Activated B cell treated with CpG ODN at 0.5 μM for 24 hours (primary cell): ENCODE measurements around the gene BRD7. TPM values are rescaled to one million over a fixed set of nuclear protein-coding genes. Genes with fewer than 3 reads are reported as not detected.

Source experiments
- ATAC-seq: fragments of 200-7000 bp; cut with Tn5 transposase; one replicate; pipeline ENCODE4 v1.10.0; 2021; ENCODE audit warnings: low read depth, mild to moderate bottlenecking, moderate library complexity
- CTCF ChIA-PET: fragments of 350-600 bp; sonication (Branson Sonifier 250); formaldehyde crosslinking; loops from one replicate; lab custom pipeline; 2021; ENCODE audit warnings: antibody characterized with exemption; lab: Charles Lee
- POLR2A ChIA-PET: fragments of 350-600 bp; sonication (Branson Sonifier 250); formaldehyde crosslinking; loops from one replicate; lab custom pipeline; 2021; ENCODE audit warnings: antibody characterized with exemption; lab: Charles Lee
- DNase-seq: peaks from one replicate; pipeline ENCODE4 v3.0.0; 2022
- H3K27ac Mint-ChIP-seq: one replicate; pipeline ENCODE4 v1.8.0; 2020; ENCODE audit warnings: mixed read lengths
- H3K27me3 Mint-ChIP-seq: one replicate; pipeline ENCODE4 v1.8.0; 2021; ENCODE audit warnings: mixed read lengths
- H3K36me3 Mint-ChIP-seq: one replicate; pipeline ENCODE4 v1.8.0; 2021; ENCODE audit warnings: low read depth, mixed read lengths
- H3K4me1 Mint-ChIP-seq: one replicate; pipeline ENCODE4 v1.8.0; 2021; ENCODE audit warnings: mixed read lengths
- H3K4me3 Mint-ChIP-seq: one replicate; pipeline ENCODE4 v1.8.0; 2020; ENCODE audit warnings: mild to moderate bottlenecking, mixed read lengths
- H3K9me3 Mint-ChIP-seq: one replicate; pipeline ENCODE4 v1.8.0; 2020; ENCODE audit warnings: mixed read lengths
- intact Hi-C: fragments of 100-400 bp; cut with micrococcal nuclease; formaldehyde crosslinking; loops from one replicate; pipeline ENCODE4 v1.15.1; 2024
- total RNA-seq: library from RNA; stranded (reverse); gene quantifications from 2 replicates; pipeline ENCODE4 v1.2.3, GENCODE V29; 2022
- TF ChIP-seq, protein P1 (sequence below): fragments of 200-600 bp; IDR thresholded peaks from one replicate; pipeline ENCODE4 v1.8.0; 2022; ENCODE audit warnings: antibody characterized with exemption, mild to moderate bottlenecking

Gene BRD7
- total RNA-seq, 1 donor from 2014 or later: 65.2 TPM

DNA sequence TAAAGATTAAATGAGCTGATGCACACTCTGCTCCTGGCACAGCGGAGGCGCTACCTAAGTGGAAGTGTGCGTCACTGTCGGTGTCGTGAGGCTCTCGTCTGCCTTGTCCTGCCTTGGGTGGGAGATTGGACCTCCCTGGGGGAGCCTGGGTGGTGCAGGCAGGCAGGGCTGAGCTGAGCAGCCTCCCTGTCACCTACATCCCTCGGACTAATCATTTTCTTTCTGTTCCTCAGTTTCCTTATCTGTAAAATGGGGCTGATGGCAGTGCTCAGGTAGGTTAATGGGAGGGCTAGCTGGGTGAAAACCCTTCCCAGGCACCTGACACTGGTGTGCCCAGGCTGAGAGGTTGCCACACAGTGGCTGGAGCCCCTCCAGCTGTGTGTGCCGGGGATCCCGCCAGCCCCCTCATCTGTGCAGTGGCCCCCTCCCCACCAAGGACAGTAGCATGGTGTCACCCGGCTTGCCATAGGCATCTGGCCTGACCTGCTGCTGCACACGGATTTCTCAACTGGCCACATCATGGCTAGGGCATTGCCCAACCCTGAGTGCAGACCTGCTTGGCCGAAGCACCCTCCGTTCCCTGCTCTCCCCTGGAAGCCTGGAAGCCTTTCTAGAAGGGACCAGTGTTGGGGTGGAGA is 98.2 kb downstream of the BRD7 start:
- intact Hi-C loops: no loop called here
- POLR2A ChIA-PET: interaction anchor here (14.8 kb wide), 1 partner anchor 10 kb away, joined by 244 read pairs; no protein-coding TSS in a partner anchor
- no peak for DNase-seq

DNA sequence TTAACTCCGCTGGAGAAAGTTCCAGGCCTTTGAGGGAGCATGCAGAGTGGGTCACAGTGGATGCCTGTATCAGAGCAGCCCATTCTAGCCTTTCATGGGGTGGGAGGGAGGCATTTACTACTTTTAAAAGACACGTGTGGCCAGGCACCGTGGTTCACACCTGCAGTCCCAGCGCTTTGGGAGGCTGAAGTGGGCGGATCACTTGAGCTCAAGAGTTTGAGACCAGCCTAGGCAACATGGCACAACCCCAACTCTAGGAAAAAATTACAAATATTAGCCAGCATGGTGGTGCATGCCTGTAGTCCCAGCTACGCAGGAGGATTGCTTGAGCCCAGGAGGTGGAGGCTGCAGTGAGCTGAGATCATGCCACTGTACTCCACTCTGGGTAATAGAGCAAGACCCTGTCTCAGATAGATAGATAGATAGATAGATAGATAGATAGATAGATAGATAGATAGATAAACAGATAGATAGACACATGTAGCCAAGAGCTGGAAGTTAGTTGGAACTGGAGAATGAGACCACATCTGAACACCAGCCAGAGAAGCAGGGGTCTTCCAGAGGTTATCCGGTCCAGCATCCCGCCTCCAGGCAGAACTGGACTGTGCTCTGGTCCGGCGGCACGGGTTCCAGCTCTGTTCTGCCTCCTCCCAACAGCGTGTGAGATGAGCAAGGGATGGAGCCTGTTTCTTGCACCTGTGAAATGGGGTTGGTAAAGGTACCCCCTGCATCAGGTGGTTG is 98.8 kb downstream of the BRD7 start:
- H3K27ac Mint-ChIP-seq: peak overlapping the region; percentile 59
- H3K27me3 Mint-ChIP-seq: no peaks in the 10 kb centered on the region
- DNase-seq (no peak), ATAC-seq (no peak)
- POLR2A ChIA-PET: interaction anchor here (0.6 to 14.8 kb wide), 2 partner anchors 11 kb away, joined by 4 to 244 read pairs; no protein-coding TSS in a partner anchor
- peaks cover 6% of the 10 kb centered on the region for H3K36me3 Mint-ChIP-seq
- TF ChIP-seq, protein P1, sequence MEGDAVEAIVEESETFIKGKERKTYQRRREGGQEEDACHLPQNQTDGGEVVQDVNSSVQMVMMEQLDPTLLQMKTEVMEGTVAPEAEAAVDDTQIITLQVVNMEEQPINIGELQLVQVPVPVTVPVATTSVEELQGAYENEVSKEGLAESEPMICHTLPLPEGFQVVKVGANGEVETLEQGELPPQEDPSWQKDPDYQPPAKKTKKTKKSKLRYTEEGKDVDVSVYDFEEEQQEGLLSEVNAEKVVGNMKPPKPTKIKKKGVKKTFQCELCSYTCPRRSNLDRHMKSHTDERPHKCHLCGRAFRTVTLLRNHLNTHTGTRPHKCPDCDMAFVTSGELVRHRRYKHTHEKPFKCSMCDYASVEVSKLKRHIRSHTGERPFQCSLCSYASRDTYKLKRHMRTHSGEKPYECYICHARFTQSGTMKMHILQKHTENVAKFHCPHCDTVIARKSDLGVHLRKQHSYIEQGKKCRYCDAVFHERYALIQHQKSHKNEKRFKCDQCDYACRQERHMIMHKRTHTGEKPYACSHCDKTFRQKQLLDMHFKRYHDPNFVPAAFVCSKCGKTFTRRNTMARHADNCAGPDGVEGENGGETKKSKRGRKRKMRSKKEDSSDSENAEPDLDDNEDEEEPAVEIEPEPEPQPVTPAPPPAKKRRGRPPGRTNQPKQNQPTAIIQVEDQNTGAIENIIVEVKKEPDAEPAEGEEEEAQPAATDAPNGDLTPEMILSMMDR: no peak
- peaks cover 90% of the 10 kb centered on the region for H3K4me1 Mint-ChIP-seq
- CTCF ChIA-PET: interaction anchor here (1.2 kb wide), 1 partner anchor 10 kb away, joined by 3 read pairs; no protein-coding TSS in a partner anchor
- intact Hi-C loops: no loop called here
- no peaks in the 10 kb centered on the region for H3K9me3 Mint-ChIP-seq
- H3K4me3 Mint-ChIP-seq: no peak overlapping the region

More for the DNA sequence above, 98.2 kb downstream of the BRD7 start:
- Mint-ChIP-seq H3K27me3 (no peaks in the 10 kb centered on the region), H3K36me3 (peaks cover 6% of the 10 kb centered on the region), H3K4me3 (no peak overlapping the region), H3K4me1 (peaks cover 91% of the 10 kb centered on the region), H3K9me3 (no peaks in the 10 kb centered on the region), H3K27ac (peak overlapping the region; percentile 66)
- CTCF ChIA-PET: no interaction called here
- no peak for ATAC-seq
- TF ChIP-seq, protein P1: no peak

DNA sequence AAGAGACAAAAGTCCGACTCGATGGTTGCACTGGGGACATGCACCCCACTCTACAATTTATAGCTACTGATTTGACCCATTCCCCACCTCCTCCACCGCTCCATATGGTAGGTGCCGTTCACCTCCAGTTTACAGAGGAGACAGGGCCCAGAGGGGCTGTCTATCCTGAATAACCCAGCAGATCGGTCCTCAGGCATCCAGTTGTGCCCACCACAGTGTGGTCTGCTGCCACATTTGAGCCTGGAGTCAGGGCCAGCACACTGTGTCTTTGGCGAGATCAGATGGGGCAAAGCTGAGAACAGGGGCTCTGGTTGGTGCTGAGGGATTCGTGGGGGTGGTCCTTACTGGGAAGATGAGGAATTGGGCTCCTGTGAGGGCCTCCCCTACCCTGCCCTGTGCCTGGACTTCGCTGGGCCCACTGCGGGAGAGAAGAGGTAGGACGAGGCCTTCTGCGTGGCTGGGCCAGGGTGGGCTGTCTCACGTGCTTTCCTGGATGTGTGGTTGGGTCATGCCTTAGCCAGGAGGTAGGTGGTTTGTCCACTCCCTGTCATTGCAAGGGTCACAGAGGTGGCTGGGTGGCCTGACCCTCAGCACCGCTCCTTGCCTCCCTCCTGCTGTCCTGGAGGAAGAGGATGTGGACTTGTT is 99.6 kb downstream of the BRD7 start:
- POLR2A ChIA-PET: interaction anchor here (1.2 to 14.8 kb wide), 2 partner anchors 11 to 203 kb away, joined by 3 to 244 read pairs; no protein-coding TSS in a partner anchor

DNA sequence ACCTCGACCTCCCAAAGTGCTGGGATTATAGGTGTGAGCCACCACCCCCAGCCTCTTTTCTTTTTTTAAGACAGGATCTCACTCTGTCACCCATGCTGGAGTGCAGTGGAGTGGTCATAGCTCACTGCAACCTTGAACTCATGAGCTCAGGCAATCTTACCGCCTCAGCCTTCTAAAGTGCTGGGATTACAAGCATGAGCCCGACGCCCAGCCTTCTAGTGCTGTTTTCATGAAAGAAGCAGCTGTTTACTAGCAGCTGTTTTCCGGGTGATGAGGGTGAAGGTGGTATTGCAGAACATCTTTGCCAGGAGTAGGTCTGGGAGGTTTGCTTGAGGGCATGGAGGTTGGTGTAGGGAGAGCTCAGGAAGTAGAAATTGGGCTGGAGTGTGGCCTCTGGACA is 100.4 kb downstream of the BRD7 start:
- ChIA-PET POLR2A (interaction anchor here (0.6 to 14.8 kb wide), 3 partner anchors 12 to 202 kb away, joined by 3 to 244 read pairs (median 6); no protein-coding TSS in a partner anchor), CTCF (no interaction called here)
- H3K4me3 Mint-ChIP-seq: no peak overlapping the region
- H3K36me3 Mint-ChIP-seq: no peaks in the 10 kb centered on the region
- no peaks in the 10 kb centered on the region for H3K27me3 Mint-ChIP-seq
- ATAC-seq (no peak), DNase-seq (no peak)
- intact Hi-C loops: no loop called here
- H3K27ac Mint-ChIP-seq: peak overlapping the region; percentile 80
- H3K4me1 Mint-ChIP-seq: peaks cover 85% of the 10 kb centered on the region
- TF ChIP-seq, protein P1: no peak
- H3K9me3 Mint-ChIP-seq: no peaks in the 10 kb centered on the region

More for the DNA sequence above, 99.6 kb downstream of the BRD7 start:
- peaks cover 89% of the 10 kb centered on the region for H3K4me1 Mint-ChIP-seq
- peaks cover 3% of the 10 kb centered on the region for H3K36me3 Mint-ChIP-seq
- DNase-seq (no peak), ATAC-seq (no peak)
- CTCF ChIA-PET: interaction anchor here (1.2 kb wide), 1 partner anchor 9 kb away, joined by 3 read pairs; no protein-coding TSS in a partner anchor
- intact Hi-C loops: no loop called here
- H3K27me3 Mint-ChIP-seq: no peaks in the 10 kb centered on the region
- H3K4me3 Mint-ChIP-seq: no peak overlapping the region
- TF ChIP-seq, protein P1: no peak
- H3K27ac Mint-ChIP-seq: peak overlapping the region; percentile 72
- no peaks in the 10 kb centered on the region for H3K9me3 Mint-ChIP-seq
